Keratinocyte (primary cell): Measurements from ENCODE around the gene MYBBP1A.

Source experiments
- CTCF ChIP-seq, 3 experiments: IDR thresholded peaks in 1 of 3; conservative IDR thresholded peaks in 1 of 3; optimal IDR thresholded peaks in 1 of 3; 2 replicates in 2 of 3; 3 replicates in 1 of 3; pipeline versions ENCODE3 to v1.5.1; 2011; ENCODE audit warnings: low read length in 3 of 3, mild to moderate bottlenecking in 3 of 3, moderate library complexity in 2 of 3, control low read depth in 1 of 3, inconsistent platforms in 1 of 3; ENCODE audit not compliant: insufficient read depth in 2 of 3; ENCODE audit errors: extremely low read depth in 1 of 3
- EZH2 ChIP-seq: IDR thresholded peaks from one replicate; pipeline ENCODE4 v1.6.1; 2012; ENCODE audit warnings: inconsistent platforms, mild to moderate bottlenecking, low read length, moderate library complexity

DNA sequence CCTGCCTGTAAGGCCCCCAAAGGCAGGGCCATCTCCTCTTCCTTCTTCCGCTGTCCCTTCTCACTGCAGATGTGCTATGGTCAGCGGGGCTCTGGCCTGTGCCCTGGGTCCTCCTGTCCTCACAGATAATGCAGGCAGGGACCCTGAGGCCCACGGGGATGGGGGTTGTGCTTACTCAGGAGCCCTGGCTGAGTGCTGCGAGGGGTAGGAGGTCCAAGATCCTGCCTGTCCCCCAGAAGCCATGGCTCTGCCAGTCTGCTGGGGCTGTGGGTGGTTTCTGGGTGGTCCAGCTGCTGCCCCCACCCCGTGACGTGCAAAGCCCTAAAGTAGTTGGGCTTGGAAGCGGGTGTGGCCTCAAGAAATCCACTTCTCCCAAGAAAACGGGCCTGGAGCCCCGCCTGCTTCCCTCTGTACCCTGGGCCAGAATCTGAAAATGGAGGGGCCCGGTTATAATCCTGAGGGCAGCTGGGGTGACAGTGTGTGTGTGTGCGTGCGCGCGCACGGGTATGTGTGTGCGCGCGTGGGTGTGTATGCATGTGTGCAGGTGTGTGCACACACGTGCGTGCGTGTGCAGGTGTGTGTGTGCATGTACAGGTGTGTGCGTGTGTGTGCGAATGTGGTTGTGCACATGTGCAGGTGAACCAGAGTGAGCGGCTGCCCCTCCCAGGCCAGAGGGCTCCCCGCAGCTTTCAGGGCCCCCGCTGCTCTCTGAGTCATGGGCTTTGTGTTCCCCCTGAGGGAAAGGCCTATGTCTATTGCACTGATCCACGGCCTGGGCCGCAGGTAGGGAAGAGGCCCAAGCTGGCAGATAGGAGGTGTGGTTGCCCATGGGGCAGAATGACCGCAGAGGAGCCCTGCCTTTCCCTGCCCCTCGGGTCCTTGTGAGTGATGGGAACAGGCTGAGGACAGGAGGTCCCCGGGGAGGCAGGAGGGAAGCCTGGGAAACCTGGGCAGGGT lies 42.8 kb downstream of the MYBBP1A start:
- TF ChIP-seq CTCF (optimal IDR thresholded peaks at IDR 0.05 in 1 of 3, IDR thresholded peaks at IDR 0.05 in 1 of 3, conservative IDR thresholded peaks at IDR 0.05 in 1 of 3; ENCODE audit: extremely low read depth in 1 of 3, insufficient read depth in 2 of 3, low read length in 3 of 3) (no peak), EZH2 (no peak)
